HEK293 (cell line): ENCODE measurements around the gene RBMS3.

Experiments used
- CTCF ChIP-seq: fragments of 450-650 bp; formaldehyde crosslinking; IDR thresholded peaks from 2 replicates; pipeline ENCODE4 v1.5.1; 2016; ENCODE audit warnings: missing biosample characterization, missing genetic modification characterization
- GLIS2 ChIP-seq: fragments of 450-650 bp; formaldehyde crosslinking; IDR thresholded peaks from 2 replicates; pipeline ENCODE4 v1.5.1; 2016; ENCODE audit warnings: missing biosample characterization, missing genetic modification characterization
- IKZF3 ChIP-seq: fragments of 450-650 bp; IDR thresholded peaks from 2 replicates; pipeline ENCODE4 v1.5.0; 2018; ENCODE audit warnings: missing biosample characterization, mild to moderate bottlenecking, missing genetic modification characterization, moderate library complexity
- ZBTB7A ChIP-seq: fragments of 450-650 bp; formaldehyde crosslinking; IDR thresholded peaks from 2 replicates; pipeline ENCODE4 v1.5.1; 2016; ENCODE audit warnings: low read depth, missing biosample characterization, missing genetic modification characterization
- ZNF133 ChIP-seq: fragments of 450-650 bp; formaldehyde crosslinking; IDR thresholded peaks from 2 replicates; pipeline ENCODE4 v1.5.1; 2016; ENCODE audit warnings: missing biosample characterization, missing genetic modification characterization
- ZNF623 ChIP-seq: fragments of 450-650 bp; formaldehyde crosslinking; IDR thresholded peaks from 2 replicates; pipeline ENCODE4 v1.5.1; 2016; ENCODE audit warnings: missing biosample characterization, missing genetic modification characterization

GRCh38 chr3:29429055-29429679, 148.3 kb downstream of the RBMS3 start:
- TF ChIP-seq ZBTB7A (tag by site-specific recombination) (no peak), CTCF (tag by site-specific recombination) (no peak), ZNF133 (no peak), IKZF3 (tag by site-specific recombination) (no peak), GLIS2 (tag by site-specific recombination) (no peak), ZNF623 (tag by site-specific recombination) (no peak)
